Mammary epithelial cell (primary cell): Measurements from ENCODE around the gene GALK2.

ENCODE experiments used
- CTCF ChIP-seq, 2 donors: IDR thresholded peaks in 1 of 2; conservative IDR thresholded peaks in 1 of 2; 2 replicates each; pipeline ENCODE4 v1.5.1; 2011 to 2012; ENCODE audit warnings: inconsistent platforms in 2 of 2, low read length in 2 of 2, mild to moderate bottlenecking in 2 of 2, control low read depth in 1 of 2, low read depth in 1 of 2; ENCODE audit not compliant: insufficient read depth in 1 of 2; ENCODE audit errors: extremely low read depth in 1 of 2
- EZH2 ChIP-seq: IDR thresholded peaks from 2 replicates; pipeline ENCODE4 v1.6.1; 2012; ENCODE audit warnings: low read length, inconsistent platforms, borderline replicate concordance

- TF ChIP-seq EZH2, result no peak
- no peak for TF ChIP-seq CTCF (conservative IDR thresholded peaks at IDR 0.05 in 1 of 2, IDR thresholded peaks at IDR 0.05 in 1 of 2; ENCODE audit: extremely low read depth in 1 of 2, insufficient read depth in 1 of 2, low read depth in 1 of 2, low read length in 2 of 2)
These were observed 108.7 kb downstream of the GALK2 start for GRCh38 chr15:49278751-49279150.
